Endothelial cell of umbilical vein (primary cell): ENCODE data around the gene PLEKHA7. TPM values are rescaled to one million over a fixed set of nuclear protein-coding genes. Genes with fewer than 3 reads are reported as not detected.

ENCODE experiments used
- BruUV-seq: library from RNA; stranded (reverse); fragments of 400-500 nt; replicated peaks from 2 replicates; lab custom pipeline; 2021; lab: Mats Ljungman, UMichigan
- CTCF ChIA-PET: fragments of 300-600, 350-600 bp; sonication (Branson Sonifier 250); formaldehyde crosslinking; loops from one replicate; lab custom pipeline; 2021; ENCODE audit warnings: antibody characterized with exemption, inconsistent platforms; lab: Charles Lee
- POLR2A ChIA-PET: fragments of 300-600, 350-600 bp; sonication (Branson Sonifier 250); formaldehyde crosslinking; loops from one replicate; lab custom pipeline; 2021; ENCODE audit warnings: antibody characterized with exemption, inconsistent platforms; lab: Charles Lee
- DNase-seq: peaks from one replicate; pipeline ENCODE4 v3.0.0-alpha.2; 2011; ENCODE audit warnings: low read depth, low spot score
- FAIRE-seq: peaks from 2 replicates; lab custom pipeline; 2011; peaks lifted over from hg19 to GRCh38; lab: Jason Lieb, UNC
- H2AFZ ChIP-seq: 2 replicates; pipeline ENCODE4 v1.6.0; 2012; ENCODE audit warnings: low read depth, low read length, control low read depth, inconsistent platforms
- H3K27ac ChIP-seq: 2 replicates; pipeline ENCODE4 v1.5.1; 2011; ENCODE audit warnings: low read depth, mild to moderate bottlenecking, control low read depth, low read length, moderate library complexity; ENCODE audit not compliant: insufficient read depth
- H3K27me3 ChIP-seq, 2 experiments: 2 replicates each; pipeline versions ENCODE4 v1.6.0 to v1.6.1; 2011; ENCODE audit warnings: low read length in 2 of 2, mixed read lengths in 1 of 2; ENCODE audit not compliant: control insufficient read depth in 2 of 2, insufficient read depth in 2 of 2
- H3K36me3 ChIP-seq, 2 experiments: 2 replicates in 1 of 2; 3 replicates in 1 of 2; pipeline ENCODE4 v1.5.1; 2011; ENCODE audit warnings: low read length in 2 of 2, mild to moderate bottlenecking in 1 of 2, moderate library complexity in 1 of 2; ENCODE audit not compliant: control insufficient read depth in 2 of 2, insufficient read depth in 2 of 2; ENCODE audit errors: extremely low read depth in 1 of 2
- H3K4me1 ChIP-seq: 3 replicates; pipeline ENCODE4 v1.5.1; 2011; ENCODE audit warnings: mild to moderate bottlenecking, low read length; ENCODE audit not compliant: control insufficient read depth, insufficient read depth; ENCODE audit errors: extremely low read depth
- H3K4me2 ChIP-seq: 2 replicates; pipeline ENCODE4 v1.6.1; 2011; ENCODE audit warnings: low read length, control low read depth, mixed read lengths; ENCODE audit not compliant: insufficient read depth
- H3K4me3 ChIP-seq, 3 experiments: fragments of 200-600 bp in 1 of 3; sonication (generic), shearing (Covaris generic) in 1 of 3; replicated peaks in 1 of 3; 2 replicates each; pipeline ENCODE4 v1.5.1; 2011 to 2016; ENCODE audit warnings: control low read depth in 3 of 3, low read length in 3 of 3, mild to moderate bottlenecking in 2 of 3, inconsistent platforms in 1 of 3, low read depth in 1 of 3, moderate library complexity in 1 of 3; ENCODE audit not compliant: insufficient read depth in 1 of 3
- H3K79me2 ChIP-seq: 2 replicates; pipeline ENCODE4 v1.6.0; 2012; ENCODE audit warnings: low read length, inconsistent platforms; ENCODE audit not compliant: control insufficient read depth, insufficient read depth
- H3K9ac ChIP-seq: replicated peaks from 2 replicates; pipeline ENCODE3; 2011; ENCODE audit warnings: low read length, control low read depth; ENCODE audit not compliant: insufficient read depth; ENCODE audit errors: extremely low read depth
- H3K9me1 ChIP-seq: replicated peaks from 3 replicates; pipeline ENCODE4 v1.6.0; 2011; ENCODE audit warnings: mild to moderate bottlenecking, low read length; ENCODE audit not compliant: control insufficient read depth, insufficient read depth; ENCODE audit errors: extremely low read depth
- H3K9me3 ChIP-seq: replicated peaks from 2 replicates; pipeline ENCODE4 v1.5.1; 2012; ENCODE audit warnings: low read length, inconsistent platforms; ENCODE audit not compliant: control insufficient read depth, insufficient read depth
- H4K20me1 ChIP-seq: replicated peaks from 2 replicates; pipeline ENCODE3; 2011; ENCODE audit warnings: mild to moderate bottlenecking, low read length; ENCODE audit not compliant: control insufficient read depth, insufficient read depth; ENCODE audit errors: extremely low read depth
- EZH2 ChIP-seq: IDR thresholded peaks from 2 replicates; pipeline ENCODE4 v1.6.1; 2012; ENCODE audit warnings: borderline replicate concordance, low read depth, mild to moderate bottlenecking, moderate library complexity, low read length, inconsistent platforms; ENCODE audit not compliant: severe bottlenecking
- FOS ChIP-seq: IDR thresholded peaks from 2 replicates; pipeline ENCODE4 v1.6.1; 2011; ENCODE audit warnings: mild to moderate bottlenecking, low read length, moderate library complexity, borderline replicate concordance; ENCODE audit not compliant: insufficient read depth
- GATA2 ChIP-seq: IDR thresholded peaks from 2 replicates; pipeline ENCODE4 v1.7.0; 2011; ENCODE audit warnings: low read depth, mild to moderate bottlenecking, moderate library complexity, mixed read lengths, low read length; ENCODE audit not compliant: insufficient read length, insufficient read depth
- JUN ChIP-seq: IDR thresholded peaks from 2 replicates; pipeline ENCODE4 v1.6.1; 2011; ENCODE audit warnings: borderline replicate concordance, low read depth; ENCODE audit not compliant: insufficient read length, insufficient read depth
- MYC ChIP-seq: IDR thresholded peaks from one replicate; pipeline ENCODE4 v1.6.1; 2011; ENCODE audit warnings: mild to moderate bottlenecking, low read depth, low read length
- POLR2A ChIP-seq: IDR thresholded peaks from 2 replicates; pipeline ENCODE4 v1.6.1; 2012; ENCODE audit warnings: low read depth, mild to moderate bottlenecking, control low read depth, low read length
- POLR2AphosphoS5 ChIP-seq: IDR thresholded peaks from 2 replicates; pipeline ENCODE4 v1.6.1; 2012; ENCODE audit warnings: low read depth, mild to moderate bottlenecking, control low read depth, low read length, moderate library complexity; ENCODE audit not compliant: insufficient read depth
- dilution Hi-C: fragments of 300-500 bp; cut with MboI; formaldehyde crosslinking; loops from one replicate; pipeline ENCODE4 v1.15.0; 2019; ENCODE audit warnings: low sequenced_read_pairs; ENCODE audit not compliant: extremely low pct_ligation_motif_present
- intact Hi-C: fragments of 100-400 bp; cut with micrococcal nuclease; formaldehyde crosslinking; loops from one replicate; pipeline ENCODE4 v1.10.0; 2022
- polyA plus RNA-seq, 4 experiments: library from polyadenylated mRNA; depleted of rRNA in 3 of 4; stranded (reverse) in 3 of 4; unstranded in 1 of 4; fragments of >200 nt; gene quantifications; 2 replicates each; pipeline versions ENCODE4 v1.2.1 to v1.2.3, GENCODE V29; 2011 to 2012; ENCODE audit warnings: missing spikeins in 1 of 4
- total RNA-seq: library from RNA; stranded (reverse); gene quantifications from 2 replicates; pipeline ENCODE4 v1.2.3, GENCODE V29; 2021
- TF ChIP-seq, protein P1 (sequence below): IDR thresholded peaks from 2 replicates; pipeline ENCODE4 v1.6.1; 2011; ENCODE audit not compliant: insufficient read depth, insufficient read length
- TF ChIP-seq, protein P2 (sequence below), 2 donors: IDR thresholded peaks; 1 replicate in 1 of 2; 2 replicates in 1 of 2; pipeline ENCODE4 v1.5.1; 2011; ENCODE audit warnings: low read length in 2 of 2, mild to moderate bottlenecking in 2 of 2, moderate library complexity in 2 of 2, control low read depth in 1 of 2, inconsistent platforms in 1 of 2, low read depth in 1 of 2; ENCODE audit not compliant: insufficient read depth in 1 of 2; ENCODE audit errors: extremely low read depth in 1 of 2

PLEKHA7 gene
- total and polyA plus RNA-seq, 2 donors (not counting 3 experiments of a cell fraction or from before 2014, with no cell fraction given): 1.7 to 3.8 TPM

GRCh38 chr11:16964501-16964900 lies 49.7 kb downstream of the PLEKHA7 start:
- no peaks in the 10 kb centered on the region for H3K79me2 ChIP-seq
- no peak for FAIRE-seq
- no TSS peak for BruUV-seq

More at GRCh38 chr11:16964501-16964900, 49.7 kb downstream of the PLEKHA7 start:
- Histone ChIP-seq H3K9me3 (no peaks in the 10 kb centered on the region), H4K20me1 (no peaks in the 10 kb centered on the region), H3K27ac (no peak overlapping the region), H3K4me1 (no peaks in the 10 kb centered on the region), H3K27me3 (no peaks in the 10 kb centered on the region), H3K4me3 (no peak overlapping the region), H3K9ac (no peak overlapping the region), H3K4me2 (no peak overlapping the region), H3K36me3 (no peaks in the 10 kb centered on the region), H3K9me1 (no peaks in the 10 kb centered on the region), H2AFZ (no peak overlapping the region)
- TF ChIP-seq JUN (no peak), EZH2 (no peak), FOS (no peak), GATA2 (no peak), MYC (no peak), POLR2A (no peak), POLR2AphosphoS5 (no peak)
- TF ChIP-seq, protein P1, sequence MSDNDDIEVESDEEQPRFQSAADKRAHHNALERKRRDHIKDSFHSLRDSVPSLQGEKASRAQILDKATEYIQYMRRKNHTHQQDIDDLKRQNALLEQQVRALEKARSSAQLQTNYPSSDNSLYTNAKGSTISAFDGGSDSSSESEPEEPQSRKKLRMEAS: no peak
- TF ChIP-seq, protein P2, sequence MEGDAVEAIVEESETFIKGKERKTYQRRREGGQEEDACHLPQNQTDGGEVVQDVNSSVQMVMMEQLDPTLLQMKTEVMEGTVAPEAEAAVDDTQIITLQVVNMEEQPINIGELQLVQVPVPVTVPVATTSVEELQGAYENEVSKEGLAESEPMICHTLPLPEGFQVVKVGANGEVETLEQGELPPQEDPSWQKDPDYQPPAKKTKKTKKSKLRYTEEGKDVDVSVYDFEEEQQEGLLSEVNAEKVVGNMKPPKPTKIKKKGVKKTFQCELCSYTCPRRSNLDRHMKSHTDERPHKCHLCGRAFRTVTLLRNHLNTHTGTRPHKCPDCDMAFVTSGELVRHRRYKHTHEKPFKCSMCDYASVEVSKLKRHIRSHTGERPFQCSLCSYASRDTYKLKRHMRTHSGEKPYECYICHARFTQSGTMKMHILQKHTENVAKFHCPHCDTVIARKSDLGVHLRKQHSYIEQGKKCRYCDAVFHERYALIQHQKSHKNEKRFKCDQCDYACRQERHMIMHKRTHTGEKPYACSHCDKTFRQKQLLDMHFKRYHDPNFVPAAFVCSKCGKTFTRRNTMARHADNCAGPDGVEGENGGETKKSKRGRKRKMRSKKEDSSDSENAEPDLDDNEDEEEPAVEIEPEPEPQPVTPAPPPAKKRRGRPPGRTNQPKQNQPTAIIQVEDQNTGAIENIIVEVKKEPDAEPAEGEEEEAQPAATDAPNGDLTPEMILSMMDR (IDR thresholded peaks at IDR 0.05; ENCODE audit: extremely low read depth in 1 of 2, insufficient read depth in 1 of 2, low read depth in 1 of 2, low read length in 2 of 2): no peak
- DNase-seq: no peak
- CTCF ChIA-PET: no interaction called here
- intact Hi-C loops: no loop called here
- dilution Hi-C loops: no loop called here
- POLR2A ChIA-PET: no interaction called here
